ENCODE measurements around the gene ZP4. TPM values are rescaled to one million over a fixed set of nuclear protein-coding genes. Genes with fewer than 3 reads are reported as not detected.

ZP4 gene
- total RNA-seq, 1 donor from 2014 or later: not detected

DNA sequence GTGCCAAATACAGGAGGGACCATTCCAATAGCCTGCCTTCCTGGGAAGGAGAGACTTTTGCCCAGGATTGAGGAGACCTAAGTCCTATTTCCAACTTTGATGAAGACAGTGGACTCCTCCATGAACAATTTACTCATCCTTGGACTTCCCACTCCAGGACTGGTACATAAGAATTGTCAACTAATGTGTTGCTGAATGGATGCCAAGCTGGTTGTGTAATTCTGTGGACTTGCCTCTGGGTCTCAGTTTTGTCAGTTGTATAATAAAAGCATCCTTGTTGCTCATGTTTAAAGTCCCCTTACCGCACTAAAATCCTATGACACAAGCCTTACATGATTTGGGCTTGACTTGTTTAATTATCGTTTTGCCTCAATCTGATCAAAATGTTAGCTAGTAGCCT, 13.2 kb upstream of the ZP4 start:
- Mint-ChIP-seq H3K4me1 (ENCODE audit: low read depth) (no peaks in the 10 kb centered on the region), H3K36me3 (ENCODE audit: low read depth) (no peaks in the 10 kb centered on the region), H3K9me3 (ENCODE audit: low read depth) (peaks cover 3% of the 10 kb centered on the region), H3K27ac (ENCODE audit: unreplicated experiment) (no peak overlapping the region), H3K27me3 (ENCODE audit: low read depth) (peaks cover 9% of the 10 kb centered on the region), H3K4me3 (ENCODE audit: unreplicated experiment) (no peak overlapping the region)
- DNase-seq (ENCODE audit: low spot score): no peak
- TF ChIP-seq, protein P1, sequence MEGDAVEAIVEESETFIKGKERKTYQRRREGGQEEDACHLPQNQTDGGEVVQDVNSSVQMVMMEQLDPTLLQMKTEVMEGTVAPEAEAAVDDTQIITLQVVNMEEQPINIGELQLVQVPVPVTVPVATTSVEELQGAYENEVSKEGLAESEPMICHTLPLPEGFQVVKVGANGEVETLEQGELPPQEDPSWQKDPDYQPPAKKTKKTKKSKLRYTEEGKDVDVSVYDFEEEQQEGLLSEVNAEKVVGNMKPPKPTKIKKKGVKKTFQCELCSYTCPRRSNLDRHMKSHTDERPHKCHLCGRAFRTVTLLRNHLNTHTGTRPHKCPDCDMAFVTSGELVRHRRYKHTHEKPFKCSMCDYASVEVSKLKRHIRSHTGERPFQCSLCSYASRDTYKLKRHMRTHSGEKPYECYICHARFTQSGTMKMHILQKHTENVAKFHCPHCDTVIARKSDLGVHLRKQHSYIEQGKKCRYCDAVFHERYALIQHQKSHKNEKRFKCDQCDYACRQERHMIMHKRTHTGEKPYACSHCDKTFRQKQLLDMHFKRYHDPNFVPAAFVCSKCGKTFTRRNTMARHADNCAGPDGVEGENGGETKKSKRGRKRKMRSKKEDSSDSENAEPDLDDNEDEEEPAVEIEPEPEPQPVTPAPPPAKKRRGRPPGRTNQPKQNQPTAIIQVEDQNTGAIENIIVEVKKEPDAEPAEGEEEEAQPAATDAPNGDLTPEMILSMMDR (IDR thresholded peaks at IDR 0.05): no peak

- H3K27ac Mint-ChIP-seq (ENCODE audit: unreplicated experiment): no peak overlapping the region
- no peaks in the 10 kb centered on the region for H3K36me3 Mint-ChIP-seq (ENCODE audit: low read depth)
- H3K4me3 Mint-ChIP-seq (ENCODE audit: unreplicated experiment): no peak overlapping the region
- TF ChIP-seq, protein P1 (IDR thresholded peaks at IDR 0.05): no peak
- peaks cover 3% of the 10 kb centered on the region for H3K9me3 Mint-ChIP-seq (ENCODE audit: low read depth)
- H3K4me1 Mint-ChIP-seq (ENCODE audit: low read depth): no peaks in the 10 kb centered on the region
- DNase-seq (ENCODE audit: low spot score): no peak
- peaks cover 8% of the 10 kb centered on the region for H3K27me3 Mint-ChIP-seq (ENCODE audit: low read depth)
Observed at GRCh38 chr1:237902960-237903743, 12.4 kb upstream of the ZP4 start.

DNA sequence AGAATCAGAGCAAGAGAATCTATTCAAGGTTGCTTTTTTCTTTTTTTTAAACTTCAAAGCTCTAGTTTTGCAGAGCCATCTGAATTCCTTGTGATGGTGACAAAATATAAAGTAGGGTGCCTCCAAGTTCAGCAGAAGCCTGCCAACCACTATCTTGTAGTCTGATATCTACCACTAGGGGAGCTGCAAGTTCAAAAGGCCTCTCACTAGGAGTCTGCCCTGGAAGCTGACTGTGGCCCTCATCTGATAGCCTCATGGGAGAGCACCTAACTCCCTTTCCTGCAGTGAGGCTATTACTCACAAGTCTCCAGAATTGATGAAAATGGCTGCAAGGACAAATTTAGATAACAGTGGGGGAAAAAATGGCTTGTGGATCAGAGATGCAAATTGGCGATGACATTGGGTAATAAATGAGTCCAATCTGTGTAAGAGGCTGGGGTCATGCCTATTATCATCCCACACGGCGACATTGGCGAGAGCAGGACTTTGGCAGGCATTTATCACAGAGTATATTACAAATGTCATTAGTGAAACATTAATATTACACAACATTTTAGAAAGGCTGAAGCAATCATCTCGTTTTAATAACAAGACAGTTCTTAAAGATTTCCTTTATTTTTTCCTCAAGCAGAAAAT, 10.7 kb upstream of the ZP4 start:
- Mint-ChIP-seq H3K9me3 (ENCODE audit: low read depth) (peaks cover 3% of the 10 kb centered on the region), H3K27me3 (ENCODE audit: low read depth) (peaks cover 5% of the 10 kb centered on the region), H3K4me3 (ENCODE audit: unreplicated experiment) (no peak overlapping the region), H3K4me1 (ENCODE audit: low read depth) (no peaks in the 10 kb centered on the region), H3K36me3 (ENCODE audit: low read depth) (no peaks in the 10 kb centered on the region), H3K27ac (ENCODE audit: unreplicated experiment) (no peak overlapping the region)
- DNase-seq (ENCODE audit: low spot score): no peak
- TF ChIP-seq, protein P1 (IDR thresholded peaks at IDR 0.05): peak; percentile 58

DNA sequence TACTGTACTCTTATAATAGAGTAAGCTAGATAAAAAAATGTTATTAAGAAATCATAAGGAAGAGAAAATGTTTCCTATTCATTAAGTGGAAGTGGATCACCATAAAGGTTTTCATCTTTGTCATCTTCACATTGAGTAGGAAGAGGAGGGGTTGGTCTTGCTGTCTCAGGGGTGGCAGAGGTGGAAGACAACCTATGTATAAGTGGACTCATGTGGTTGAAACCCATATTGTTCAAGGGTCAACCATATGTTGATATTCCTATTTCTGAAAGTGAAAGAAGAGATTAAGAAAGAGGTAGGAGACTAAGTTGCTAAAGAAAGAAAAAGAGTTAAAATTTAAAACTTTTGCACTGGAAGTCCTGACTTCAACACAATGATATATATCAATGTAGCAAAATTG, 4.9 kb upstream of the ZP4 start:
- DNase-seq (ENCODE audit: low spot score): no peak
- H3K9me3 Mint-ChIP-seq (ENCODE audit: low read depth): peaks cover 2% of the 10 kb centered on the region
- H3K36me3 Mint-ChIP-seq (ENCODE audit: low read depth): no peaks in the 10 kb centered on the region
- H3K27me3 Mint-ChIP-seq (ENCODE audit: low read depth): peaks cover 5% of the 10 kb centered on the region
- TF ChIP-seq, protein P1 (IDR thresholded peaks at IDR 0.05): no peak
- no peak overlapping the region for H3K4me3 Mint-ChIP-seq (ENCODE audit: unreplicated experiment)
- H3K27ac Mint-ChIP-seq (ENCODE audit: unreplicated experiment): no peak overlapping the region
- no peaks in the 10 kb centered on the region for H3K4me1 Mint-ChIP-seq (ENCODE audit: low read depth)

DNA sequence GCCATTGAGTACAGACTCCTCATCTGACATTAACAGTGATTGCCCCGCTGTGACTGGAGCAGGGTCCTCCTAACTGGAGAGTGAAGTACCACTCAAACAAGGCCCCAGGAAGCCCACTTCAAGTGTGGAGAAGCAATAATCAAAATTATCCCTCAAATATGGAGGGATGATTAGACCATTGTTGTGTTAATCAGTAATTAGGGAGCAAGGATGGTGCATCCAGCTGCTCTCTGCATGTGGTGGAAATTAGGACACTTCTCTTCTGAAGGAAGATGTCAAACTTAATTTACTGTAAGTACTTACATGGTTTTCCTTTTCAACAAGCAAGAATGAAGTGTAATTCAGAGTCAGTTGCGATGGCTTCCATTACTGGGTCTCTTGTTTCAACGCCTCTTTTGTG, 3.4 kb upstream of the ZP4 start:
- Mint-ChIP-seq H3K4me3 (ENCODE audit: unreplicated experiment) (no peak overlapping the region), H3K9me3 (ENCODE audit: low read depth) (peaks cover 2% of the 10 kb centered on the region), H3K4me1 (ENCODE audit: low read depth) (no peaks in the 10 kb centered on the region), H3K27me3 (ENCODE audit: low read depth) (peaks cover 5% of the 10 kb centered on the region), H3K27ac (ENCODE audit: unreplicated experiment) (no peak overlapping the region), H3K36me3 (ENCODE audit: low read depth) (no peaks in the 10 kb centered on the region)
- DNase-seq (ENCODE audit: low spot score): no peak
- TF ChIP-seq, protein P1 (IDR thresholded peaks at IDR 0.05): no peak

Measured in chondrocyte (in vitro differentiated cells).